Vagina (tissue), 2 donors: ENCODE measurements around the gene MAP6D1. TPM values are rescaled to one million over a fixed set of nuclear protein-coding genes. Genes with fewer than 3 reads are reported as not detected.

Experiments used
- DNase-seq, 2 donors: peaks; one replicate each; pipeline ENCODE4 v3.0.0-alpha.2; 2017; ENCODE audit errors: extremely low spot score in 2 of 2
- H3K27ac ChIP-seq: fragments of 200-600 bp; sonication (generic); one replicate; pipeline ENCODE4 v1.5.1; 2019
- H3K27me3 ChIP-seq: fragments of 200-600 bp; sonication (generic); one replicate; pipeline ENCODE4 v1.5.1; 2019
- H3K36me3 ChIP-seq, 2 donors: fragments of 200-600 bp; sonication (generic); one replicate each; pipeline ENCODE4 v1.5.1; 2017 to 2019
- H3K4me1 ChIP-seq: fragments of 200-600 bp; sonication (generic); one replicate; pipeline ENCODE4 v1.5.1; 2019
- H3K4me3 ChIP-seq, 2 donors: fragments of 200-600 bp; sonication (generic); 1 replicate in 1 of 2; 2 replicates in 1 of 2; pipeline ENCODE4 v1.5.1; 2016 to 2019
- H3K9me3 ChIP-seq: fragments of 200-600 bp; sonication (generic); one replicate; pipeline ENCODE4 v1.5.1; 2019
- CTCF ChIP-seq, 3 experiments: fragments of 450-650 bp in 2 of 3; fragments of 200-600 bp in 1 of 3; sonication (generic) in 1 of 3; IDR thresholded peaks; one replicate each; pipeline ENCODE4 v1.5.1; 2017 to 2019; ENCODE audit warnings: antibody characterized with exemption in 3 of 3, mild to moderate bottlenecking in 2 of 3, moderate library complexity in 2 of 3
- POLR2A ChIP-seq, 2 donors: fragments of 450-650 bp; IDR thresholded peaks; one replicate each; pipeline ENCODE4 v1.6.1; 2017; ENCODE audit warnings: antibody characterized with exemption in 2 of 2, mild to moderate bottlenecking in 2 of 2, moderate library complexity in 2 of 2
- POLR2AphosphoS5 ChIP-seq, 2 donors: sonication (generic); formaldehyde crosslinking; IDR thresholded peaks; one replicate each; pipeline ENCODE4 v1.9.0; 2017; ENCODE audit warnings: antibody characterized with exemption in 2 of 2, mild to moderate bottlenecking in 2 of 2, low read depth in 1 of 2; ENCODE audit not compliant: insufficient read depth in 1 of 2
- intact Hi-C: fragments of 100-400 bp; cut with DNase I; formaldehyde crosslinking; loops from one replicate; pipeline ENCODE4 v1.15.1; 2023
- total RNA-seq: library from RNA; depleted of rRNA; stranded (reverse); fragments of >200 nt; gene quantifications from one replicate; pipeline ENCODE4 v1.2.3, GENCODE V29; 2016

Gene MAP6D1
- total RNA-seq, 1 donor from 2014 or later = not detected

DNA sequence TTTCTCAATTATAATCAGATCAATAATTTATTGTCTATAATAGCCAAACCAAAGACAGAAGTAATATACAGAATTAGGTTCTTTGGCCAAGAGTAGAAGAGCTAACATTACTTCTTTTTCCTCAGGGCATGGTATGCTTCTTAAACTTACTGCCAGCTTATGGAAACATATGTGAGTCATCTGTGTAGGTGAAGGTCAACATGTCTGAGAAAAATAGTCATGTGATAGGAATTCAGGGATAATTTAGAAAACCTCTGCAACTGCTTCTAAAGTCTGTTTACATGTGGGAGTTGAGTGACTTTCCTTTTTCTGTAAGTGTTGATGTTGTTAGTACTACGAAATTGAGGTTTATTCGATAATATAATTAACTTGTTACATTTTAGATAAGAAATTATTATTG lies 19.2 kb upstream of the MAP6D1 start:
- Histone ChIP-seq H3K27me3 (no peaks in the 10 kb centered on the region), H3K9me3 (no peaks in the 10 kb centered on the region), H3K4me3 (no peak overlapping the region), H3K27ac (no peak overlapping the region), H3K4me1 (no peaks in the 10 kb centered on the region), H3K36me3 (peaks cover 0 to 67% of the 10 kb centered on the region in 2 donors)
- TF ChIP-seq POLR2A (IDR thresholded peaks at IDR 0.05) (no peak), POLR2AphosphoS5 (IDR thresholded peaks at IDR 0.05; ENCODE audit: insufficient read depth in 1 of 2, low read depth in 1 of 2) (no peak), CTCF (IDR thresholded peaks at IDR 0.05) (no peak)
- DNase-seq = no peak
- intact Hi-C loops = no loop called here

DNA sequence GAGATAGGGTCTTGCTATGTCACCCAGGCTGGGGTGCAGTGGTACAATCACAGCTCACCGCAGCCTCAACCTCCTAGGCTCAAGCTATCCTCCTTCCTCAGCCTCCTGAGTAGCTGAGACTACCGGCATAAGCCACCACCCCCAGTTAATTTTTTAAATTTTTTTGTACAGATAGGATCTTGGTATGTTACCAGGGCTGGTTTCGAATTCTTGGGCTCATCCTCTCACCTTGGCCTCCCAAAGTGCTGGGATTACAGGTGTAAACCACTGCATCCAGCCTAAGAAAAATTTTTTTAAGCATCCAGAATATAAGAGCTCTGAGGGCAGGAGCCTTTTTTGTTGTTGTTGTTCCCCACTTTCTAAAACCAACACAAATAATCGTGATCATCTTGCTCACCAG lies 14.4 kb upstream of the MAP6D1 start:
- intact Hi-C loops = no loop called here
- H3K36me3 ChIP-seq = peaks cover 0 to 62% of the 10 kb centered on the region in 2 donors

DNA sequence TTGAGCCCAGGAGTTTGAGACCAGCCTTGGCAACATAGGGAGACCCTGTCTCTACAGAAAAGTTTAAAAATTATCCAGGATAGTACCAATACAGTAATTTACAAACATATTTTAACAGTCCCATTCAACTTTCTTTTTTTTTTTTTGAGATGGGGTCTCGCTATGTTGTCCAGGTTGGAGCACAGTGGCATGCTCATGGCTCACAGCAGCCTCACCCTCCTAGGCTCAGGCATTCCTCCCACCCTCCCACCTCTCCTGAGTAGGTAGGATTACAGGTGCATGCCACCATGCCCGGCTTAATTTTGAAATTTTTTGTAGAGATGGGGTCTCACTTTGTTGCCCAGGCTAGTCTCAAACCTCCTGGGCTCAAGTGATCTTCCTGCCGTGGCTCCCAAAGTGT lies 12.5 kb upstream of the MAP6D1 start:
- H3K36me3 ChIP-seq = peaks cover 0 to 59% of the 10 kb centered on the region in 2 donors
- no peak for DNase-seq
- TF ChIP-seq POLR2AphosphoS5 (IDR thresholded peaks at IDR 0.05; ENCODE audit: insufficient read depth in 1 of 2, low read depth in 1 of 2) (no peak), POLR2A (IDR thresholded peaks at IDR 0.05) (no peak), CTCF (IDR thresholded peaks at IDR 0.05) (no peak)
- H3K4me1 ChIP-seq = no peaks in the 10 kb centered on the region
- H3K9me3 ChIP-seq = no peaks in the 10 kb centered on the region
- no peaks in the 10 kb centered on the region for H3K27me3 ChIP-seq
- no peak overlapping the region for H3K27ac ChIP-seq
- H3K4me3 ChIP-seq = no peak overlapping the region
- intact Hi-C loops = no loop called here

More for the DNA sequence above, 14.4 kb upstream of the MAP6D1 start:
- Histone ChIP-seq H3K27me3 (no peaks in the 10 kb centered on the region), H3K4me3 (no peak overlapping the region), H3K27ac (no peak overlapping the region), H3K4me1 (no peaks in the 10 kb centered on the region), H3K9me3 (no peaks in the 10 kb centered on the region)
- TF ChIP-seq POLR2AphosphoS5 (IDR thresholded peaks at IDR 0.05; ENCODE audit: insufficient read depth in 1 of 2, low read depth in 1 of 2) = no peak
- TF ChIP-seq CTCF (IDR thresholded peaks at IDR 0.05) = no peak
- no peak for TF ChIP-seq POLR2A (IDR thresholded peaks at IDR 0.05)
- no peak for DNase-seq

DNA sequence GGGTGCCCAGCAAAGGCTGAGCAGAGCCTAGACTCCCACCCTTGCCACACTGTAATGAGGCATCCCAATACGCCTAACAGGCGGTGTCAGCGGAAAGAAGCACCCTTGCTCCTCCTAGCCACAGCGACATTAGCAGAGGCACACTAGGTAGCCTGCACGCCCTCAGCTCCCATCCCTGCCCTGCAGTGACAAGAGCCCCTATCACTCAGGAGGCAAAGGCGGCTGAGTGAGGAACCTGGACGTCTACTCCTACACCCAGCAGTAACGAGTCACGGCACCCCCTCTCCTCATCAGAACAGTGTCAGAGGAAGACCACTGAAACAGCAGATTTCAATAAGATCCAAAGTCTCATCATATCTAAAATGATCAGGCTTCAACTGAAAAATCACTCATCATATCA lies 12.0 kb upstream of the MAP6D1 start:
- Histone ChIP-seq H3K27me3 (no peaks in the 10 kb centered on the region), H3K27ac (no peak overlapping the region), H3K36me3 (peaks cover 0 to 57% of the 10 kb centered on the region in 2 donors), H3K9me3 (no peaks in the 10 kb centered on the region), H3K4me3 (no peak overlapping the region), H3K4me1 (no peaks in the 10 kb centered on the region)
- DNase-seq = no peak
- TF ChIP-seq POLR2A (IDR thresholded peaks at IDR 0.05) = no peak
- no peak for TF ChIP-seq CTCF (IDR thresholded peaks at IDR 0.05)
- TF ChIP-seq POLR2AphosphoS5 (IDR thresholded peaks at IDR 0.05; ENCODE audit: insufficient read depth in 1 of 2, low read depth in 1 of 2) = no peak
- intact Hi-C loops = no loop called here

DNA sequence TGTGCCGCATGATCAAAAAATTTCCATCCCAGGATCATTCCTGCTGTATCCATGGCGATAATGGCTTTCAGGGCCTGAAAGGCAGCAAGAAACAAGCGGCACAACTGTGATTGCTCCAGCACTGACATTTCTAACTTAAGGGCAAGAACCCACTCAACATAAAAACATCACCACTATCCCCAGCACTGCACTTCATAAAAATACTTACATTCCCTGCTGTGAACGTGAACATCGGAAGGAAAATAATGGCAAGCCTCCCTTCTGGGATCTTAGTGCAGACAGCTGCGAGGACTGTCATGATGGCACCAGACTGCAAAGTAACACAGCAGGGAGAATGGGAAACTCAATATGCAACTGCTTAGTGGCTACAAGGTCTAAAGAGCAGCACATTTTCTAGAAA lies 8.1 kb upstream of the MAP6D1 start:
- intact Hi-C loops = no loop called here
- peaks cover 0 to 27% of the 10 kb centered on the region in 2 donors for H3K36me3 ChIP-seq
- no peak for DNase-seq
- H3K27ac ChIP-seq = no peak overlapping the region
- H3K4me1 ChIP-seq = no peaks in the 10 kb centered on the region
- no peaks in the 10 kb centered on the region for H3K9me3 ChIP-seq
- no peaks in the 10 kb centered on the region for H3K27me3 ChIP-seq
- TF ChIP-seq POLR2A (IDR thresholded peaks at IDR 0.05) (no peak), CTCF (IDR thresholded peaks at IDR 0.05) (no peak), POLR2AphosphoS5 (IDR thresholded peaks at IDR 0.05; ENCODE audit: insufficient read depth in 1 of 2, low read depth in 1 of 2) (no peak)
- H3K4me3 ChIP-seq = no peak overlapping the region
